ENCODE results near the gene TENM4. TPM values are rescaled to one million over a fixed set of nuclear protein-coding genes. Genes with fewer than 3 reads are reported as not detected.

The TENM4 gene
- total RNA-seq, 1 donor from 2014 or later: 5.1 TPM

DNA sequence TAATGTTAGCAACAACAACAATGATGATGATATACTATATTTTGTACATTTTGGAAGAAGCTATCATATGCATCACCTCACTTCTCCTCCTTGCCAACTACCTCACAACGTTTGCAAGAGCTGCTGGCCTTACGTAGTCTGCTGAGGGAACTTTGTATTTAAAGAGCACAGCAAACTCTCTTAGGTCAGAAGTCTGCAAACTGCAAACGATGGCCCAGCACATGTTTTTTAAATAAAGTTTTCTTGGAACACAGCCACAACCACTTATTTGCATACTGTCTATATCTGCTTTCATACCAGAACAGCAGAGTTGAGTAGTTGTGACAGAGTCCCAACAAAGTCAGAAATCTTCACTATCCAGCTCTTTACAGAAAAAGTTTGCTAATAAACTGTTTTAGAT lies 261.7 kb downstream of the TENM4 start:
- Histone ChIP-seq H2AFZ (replicated peaks) (no peak overlapping the region), H3K9ac (no peak overlapping the region), H3K4me1 (peaks cover 8% of the 10 kb centered on the region), H4K20me1 (ENCODE audit: low read depth) (no peaks in the 10 kb centered on the region), H3K27me3 (peaks cover 19% of the 10 kb centered on the region), H3K4me2 (no peak overlapping the region), H3K79me2 (ENCODE audit: low read depth) (no peaks in the 10 kb centered on the region), H3F3A (ENCODE audit: low read depth) (no peaks in the 10 kb centered on the region), H3K27ac (no peak overlapping the region), H3K4me3 (no peak overlapping the region), H3K9me3 (ENCODE audit: low read depth) (no peaks in the 10 kb centered on the region), H3K36me3 (no peaks in the 10 kb centered on the region)
- TF ChIP-seq, protein P1, sequence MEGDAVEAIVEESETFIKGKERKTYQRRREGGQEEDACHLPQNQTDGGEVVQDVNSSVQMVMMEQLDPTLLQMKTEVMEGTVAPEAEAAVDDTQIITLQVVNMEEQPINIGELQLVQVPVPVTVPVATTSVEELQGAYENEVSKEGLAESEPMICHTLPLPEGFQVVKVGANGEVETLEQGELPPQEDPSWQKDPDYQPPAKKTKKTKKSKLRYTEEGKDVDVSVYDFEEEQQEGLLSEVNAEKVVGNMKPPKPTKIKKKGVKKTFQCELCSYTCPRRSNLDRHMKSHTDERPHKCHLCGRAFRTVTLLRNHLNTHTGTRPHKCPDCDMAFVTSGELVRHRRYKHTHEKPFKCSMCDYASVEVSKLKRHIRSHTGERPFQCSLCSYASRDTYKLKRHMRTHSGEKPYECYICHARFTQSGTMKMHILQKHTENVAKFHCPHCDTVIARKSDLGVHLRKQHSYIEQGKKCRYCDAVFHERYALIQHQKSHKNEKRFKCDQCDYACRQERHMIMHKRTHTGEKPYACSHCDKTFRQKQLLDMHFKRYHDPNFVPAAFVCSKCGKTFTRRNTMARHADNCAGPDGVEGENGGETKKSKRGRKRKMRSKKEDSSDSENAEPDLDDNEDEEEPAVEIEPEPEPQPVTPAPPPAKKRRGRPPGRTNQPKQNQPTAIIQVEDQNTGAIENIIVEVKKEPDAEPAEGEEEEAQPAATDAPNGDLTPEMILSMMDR (IDR thresholded peaks at IDR 0.05): no peak
- no peak for TF ChIP-seq EZH2phosphoT487 (IDR thresholded peaks at IDR 0.05)
- no peak for TF ChIP-seq EZH2 (IDR thresholded peaks at IDR 0.05)
- no peak overlapping the region for H3K4me3 Mint-ChIP-seq
- DNase-seq (ENCODE audit: low spot score): no peak
- peaks cover 2% of the 10 kb centered on the region for H3K27me3 Mint-ChIP-seq (ENCODE audit: insufficient read depth, low read depth)
- peaks cover 8% of the 10 kb centered on the region for H3K4me1 Mint-ChIP-seq
- no peak overlapping the region for H3K27ac Mint-ChIP-seq
- no peaks in the 10 kb centered on the region for H3K9me3 Mint-ChIP-seq
- no peaks in the 10 kb centered on the region for H3K36me3 Mint-ChIP-seq

- H2AFZ ChIP-seq (replicated peaks): no peak overlapping the region
- H3K9me3 Mint-ChIP-seq: no peaks in the 10 kb centered on the region
- no peak overlapping the region for H3K4me3 Mint-ChIP-seq
- no peak overlapping the region for H3K9ac ChIP-seq
- no peak for TF ChIP-seq EZH2 (IDR thresholded peaks at IDR 0.05)
- TF ChIP-seq, protein P1 (IDR thresholded peaks at IDR 0.05): no peak
- TF ChIP-seq EZH2phosphoT487 (IDR thresholded peaks at IDR 0.05): no peak
- DNase-seq (ENCODE audit: low spot score): peak; percentile 41
- no peaks in the 10 kb centered on the region for H3K79me2 ChIP-seq (ENCODE audit: low read depth)
- H3K4me2 ChIP-seq: peak overlapping the region; percentile 19
- H3K36me3 ChIP-seq: no peaks in the 10 kb centered on the region
- H3K4me1 Mint-ChIP-seq: peaks cover 35% of the 10 kb centered on the region
- H4K20me1 ChIP-seq (ENCODE audit: low read depth): no peaks in the 10 kb centered on the region
- no peak overlapping the region for H3K27ac Mint-ChIP-seq
- H3K27ac ChIP-seq: no peak overlapping the region
- H3K27me3 Mint-ChIP-seq (ENCODE audit: insufficient read depth, low read depth): no peaks in the 10 kb centered on the region
- H3K36me3 Mint-ChIP-seq: no peaks in the 10 kb centered on the region
- H3K4me1 ChIP-seq: peaks cover 18% of the 10 kb centered on the region
- H3F3A ChIP-seq (ENCODE audit: low read depth): no peaks in the 10 kb centered on the region
- no peaks in the 10 kb centered on the region for H3K9me3 ChIP-seq (ENCODE audit: low read depth)
- H3K4me3 ChIP-seq: no peak overlapping the region
- no peaks in the 10 kb centered on the region for H3K27me3 ChIP-seq
These were observed 266.5 kb downstream of the TENM4 start for GRCh38 chr11:79174045-79175008.

DNA sequence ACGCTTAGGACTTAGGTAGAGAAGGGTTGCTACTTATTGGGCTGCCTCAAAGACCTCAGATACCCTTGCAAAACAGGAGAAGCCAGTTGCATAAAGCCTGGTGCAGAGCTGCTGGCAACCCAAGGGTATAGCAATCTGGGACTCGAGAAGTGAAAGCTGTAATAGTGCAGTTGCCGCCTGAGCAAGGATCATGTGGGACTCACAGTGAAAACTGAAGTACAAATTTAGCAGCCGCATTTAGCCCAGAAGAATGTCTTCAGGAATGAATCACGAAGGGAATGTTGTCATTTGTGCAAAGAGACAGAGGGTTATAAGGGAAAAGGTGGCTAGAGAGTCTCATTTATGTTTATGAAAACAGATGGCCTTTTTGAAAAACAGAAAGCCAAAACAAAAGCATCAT lies 267.2 kb downstream of the TENM4 start:
- peaks cover 35% of the 10 kb centered on the region for H3K4me1 Mint-ChIP-seq
- Histone ChIP-seq H4K20me1 (ENCODE audit: low read depth) (no peaks in the 10 kb centered on the region), H3K4me1 (peaks cover 18% of the 10 kb centered on the region), H3K27me3 (no peaks in the 10 kb centered on the region), H3K79me2 (ENCODE audit: low read depth) (no peaks in the 10 kb centered on the region), H3K9ac (no peak overlapping the region), H3F3A (ENCODE audit: low read depth) (no peaks in the 10 kb centered on the region), H3K9me3 (ENCODE audit: low read depth) (no peaks in the 10 kb centered on the region), H3K36me3 (no peaks in the 10 kb centered on the region), H2AFZ (replicated peaks) (no peak overlapping the region), H3K4me3 (no peak overlapping the region), H3K27ac (no peak overlapping the region), H3K4me2 (peak overlapping the region; percentile 19)
- no peaks in the 10 kb centered on the region for H3K9me3 Mint-ChIP-seq
- TF ChIP-seq EZH2phosphoT487 (IDR thresholded peaks at IDR 0.05) (no peak), EZH2 (IDR thresholded peaks at IDR 0.05) (no peak)
- TF ChIP-seq, protein P1 (IDR thresholded peaks at IDR 0.05): no peak
- no peaks in the 10 kb centered on the region for H3K27me3 Mint-ChIP-seq (ENCODE audit: insufficient read depth, low read depth)
- H3K4me3 Mint-ChIP-seq: no peak overlapping the region
- H3K27ac Mint-ChIP-seq: peak overlapping the region; percentile 19
- DNase-seq (ENCODE audit: low spot score): no peak
- no peaks in the 10 kb centered on the region for H3K36me3 Mint-ChIP-seq

Data from neural progenitor cell (in vitro differentiated cells).